HPDE6-E6E7 (cell line): ENCODE measurements around the gene ITLN1.
"Not testable (repeated sequence)": the region's sequence is repeated elsewhere in the genome, so short reads cannot be mapped to it uniquely, and the experiment has no call there.

Source experiments
- DNase-seq: peaks from one replicate; pipeline ENCODE4 v3.0.0; 2011; ENCODE audit warnings: missing footprints; ENCODE audit errors: extremely low spot score

The ITLN1 gene

DNA sequence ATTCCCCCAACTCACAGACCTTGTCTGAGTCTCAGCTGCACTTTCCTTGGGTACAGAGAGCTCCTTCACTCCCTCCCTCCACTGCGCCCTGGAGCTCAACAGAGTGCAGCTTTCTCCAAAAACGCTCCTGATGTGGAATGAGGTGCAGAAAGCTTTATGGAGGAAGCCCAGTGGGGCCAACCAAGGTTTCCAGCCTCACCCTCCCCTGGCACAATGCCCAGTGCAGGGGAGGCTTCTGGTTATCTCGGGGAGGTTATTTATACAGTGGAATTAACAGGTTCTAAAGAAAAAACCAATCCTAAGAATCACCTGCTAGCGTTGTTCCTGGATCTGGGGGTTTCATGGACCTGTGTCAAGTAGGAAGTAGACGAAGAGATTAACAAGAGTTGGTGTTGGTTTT is at the start of gene ITLN1:
Gene ITLN1 (minus strand): TSS at position 139 of the 400 bp plus-strand sequence. CDS start 303 bp downstream, outside the sequence.
- no peak for DNase-seq

GRCh38 chr1:160933305-160933704 is 48.3 kb upstream of the ITLN1 start:
- DNase-seq: not testable (repeated sequence)

GRCh38 chr1:160925652-160926244 is 40.8 kb upstream of the ITLN1 start:
- no peak for DNase-seq

DNA sequence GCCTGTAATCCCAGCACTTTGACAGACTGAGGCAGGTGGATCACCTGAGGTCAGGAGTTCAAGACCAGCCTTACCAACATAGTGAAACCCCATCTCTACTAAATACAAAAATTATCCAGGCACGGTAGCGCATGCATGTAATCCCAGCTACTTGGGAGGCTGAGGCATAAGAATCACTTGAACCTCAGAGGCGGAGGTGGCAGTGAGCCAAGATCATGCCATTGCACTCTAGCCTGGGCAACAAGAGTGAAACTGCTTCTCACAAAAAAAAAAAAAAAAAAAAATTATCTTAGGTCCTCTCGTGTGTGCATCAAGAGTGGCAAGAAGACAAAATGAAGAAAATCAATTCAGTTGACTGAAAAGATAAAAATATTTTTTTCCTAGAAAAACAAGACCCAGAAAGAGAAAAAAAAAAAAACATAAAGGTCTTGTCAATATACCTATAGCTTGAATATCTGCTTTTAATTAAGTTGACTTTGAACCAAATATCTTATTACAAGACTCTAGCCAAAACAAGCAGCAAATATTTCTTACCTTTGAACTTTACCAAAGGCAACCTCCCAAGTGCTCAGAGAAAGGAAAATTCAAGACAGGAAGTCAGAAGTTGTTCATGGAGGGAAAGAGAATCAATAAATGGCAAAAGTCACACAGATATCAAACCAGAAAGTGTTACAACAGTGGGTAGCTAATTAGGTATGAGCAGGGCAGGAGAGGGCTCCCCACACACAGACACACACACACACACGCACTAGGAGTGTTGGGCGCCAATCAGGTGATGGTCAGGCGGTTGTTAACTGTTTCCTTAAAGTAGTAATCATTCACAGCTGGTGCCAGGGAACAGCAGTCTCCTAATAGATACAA is 40.0 kb upstream of the ITLN1 start:
- no peak for DNase-seq

DNA sequence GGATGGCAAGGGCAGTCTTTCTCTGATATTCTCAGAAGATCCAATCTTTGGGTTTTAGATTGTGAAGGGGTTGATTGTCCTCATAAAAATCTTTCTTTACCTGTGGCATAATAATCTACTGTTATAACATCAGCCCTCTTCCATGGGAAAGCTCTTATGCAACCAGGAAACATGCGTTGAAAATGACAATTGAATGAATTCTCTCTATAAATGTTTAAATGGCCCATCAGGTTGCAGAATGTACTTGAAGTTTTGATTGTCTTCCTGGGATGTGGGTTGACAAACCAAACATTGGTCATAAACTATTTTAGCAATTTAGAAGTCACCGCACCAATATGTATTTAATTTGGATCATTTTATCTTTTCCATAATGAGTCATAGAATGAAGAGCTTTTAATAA is 31.7 kb upstream of the ITLN1 start:
- DNase-seq: no peak

DNA sequence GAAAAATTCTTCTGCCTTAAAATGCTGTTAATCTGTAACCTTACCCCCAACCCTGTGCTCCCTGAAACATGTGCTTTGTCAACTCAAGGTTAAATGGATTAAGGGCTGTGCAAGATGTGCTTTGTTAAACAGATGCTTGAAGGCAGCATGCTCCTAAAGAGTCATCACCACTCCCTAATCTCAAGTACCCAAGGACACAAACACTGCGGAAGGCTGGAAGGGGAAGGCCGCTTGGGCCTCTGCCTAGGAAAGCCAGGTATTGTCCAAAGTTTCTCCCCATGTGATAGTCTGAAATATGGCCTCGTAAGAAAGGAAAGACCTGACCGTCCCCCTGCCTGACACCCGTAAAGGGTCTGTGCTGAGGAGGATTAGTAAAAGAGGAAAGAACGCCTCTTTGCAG is 28.2 kb upstream of the ITLN1 start:
- not testable (repeated sequence) for DNase-seq

DNA sequence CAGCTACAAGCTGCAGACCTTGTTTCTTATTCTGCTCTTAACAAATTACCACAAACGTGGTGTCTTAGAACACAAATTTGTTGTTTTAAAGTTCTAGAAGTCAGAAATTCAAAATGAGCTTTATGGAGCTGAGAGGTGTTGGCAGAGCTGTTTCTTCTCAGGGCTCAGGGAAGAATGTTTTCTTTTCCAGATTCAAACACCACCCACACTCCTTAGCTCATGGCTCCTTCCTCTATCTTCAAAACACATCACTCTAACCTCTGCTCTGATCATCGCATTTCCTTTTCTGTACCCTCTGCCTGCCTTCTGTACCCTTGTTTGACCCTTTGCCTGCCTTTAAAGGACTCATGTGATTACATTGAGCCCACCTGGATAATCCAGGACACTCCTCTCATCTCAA is 26.9 kb upstream of the ITLN1 start:
- DNase-seq: no peak

DNA sequence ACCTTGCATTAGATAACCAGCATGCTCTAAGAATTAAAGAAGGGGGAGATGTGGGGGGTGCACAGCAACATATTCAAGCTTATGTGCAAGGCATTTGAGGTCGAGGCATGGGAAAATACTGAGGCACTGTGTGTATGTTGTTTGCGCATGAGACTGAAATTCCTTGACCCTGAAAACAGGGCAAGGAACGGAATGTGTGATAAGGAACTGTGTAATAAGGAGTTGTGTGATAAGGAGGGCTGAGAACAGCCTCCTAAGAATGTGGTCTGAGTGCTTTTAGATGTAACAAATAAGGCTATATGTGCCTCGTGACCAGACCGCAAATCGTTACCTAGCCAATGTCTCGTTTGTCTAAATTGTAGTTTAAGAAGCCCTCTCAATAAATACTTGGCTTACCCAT is 26.5 kb upstream of the ITLN1 start:
- DNase-seq: no peak

GRCh38 chr1:160910170-160910750 is 25.3 kb upstream of the ITLN1 start:
- DNase-seq: no peak

- no peak for DNase-seq
Observed at GRCh38 chr1:160907976-160908375, 23.0 kb upstream of the ITLN1 start.

GRCh38 chr1:160905617-160905989 is 20.6 kb upstream of the ITLN1 start:
- no peak for DNase-seq

DNA sequence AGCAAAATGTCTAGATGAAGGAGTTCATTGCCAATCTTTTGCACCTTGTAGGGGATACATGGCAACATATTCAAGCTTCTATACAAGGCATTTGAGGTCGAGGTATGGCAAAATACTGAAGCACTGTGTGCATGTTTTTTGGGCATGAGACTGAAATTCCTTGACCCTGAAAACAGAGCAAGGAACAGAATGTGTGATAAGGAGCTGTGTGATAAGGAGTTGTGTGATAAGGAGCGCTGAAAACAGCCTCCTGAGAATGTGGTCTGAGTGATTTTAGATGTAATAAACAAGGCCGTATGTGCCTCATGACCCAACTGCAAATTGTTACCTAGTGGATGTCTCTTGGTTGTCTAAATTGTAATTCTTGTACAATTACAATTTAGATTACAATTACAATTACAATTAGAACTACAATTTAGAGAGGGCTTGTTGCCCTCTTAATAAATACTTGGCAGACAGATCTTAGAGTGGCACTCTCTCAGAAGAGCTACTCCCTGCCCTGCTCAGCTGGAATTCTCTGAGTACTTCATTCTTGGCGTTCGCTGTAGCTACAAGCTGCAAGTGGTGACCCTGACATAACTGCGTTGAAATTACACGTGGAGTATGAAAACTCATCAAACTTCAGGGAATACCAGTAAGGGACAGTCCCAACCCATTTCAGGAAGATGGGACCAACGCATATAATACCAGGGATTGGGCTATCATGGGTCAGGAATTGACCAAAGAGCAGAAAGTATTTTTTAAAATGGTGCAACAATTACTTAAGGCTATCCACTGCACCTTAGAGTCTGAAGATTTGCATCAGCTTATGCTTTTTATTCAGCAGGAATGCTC is 20.0 kb upstream of the ITLN1 start:
- DNase-seq: no peak

DNA sequence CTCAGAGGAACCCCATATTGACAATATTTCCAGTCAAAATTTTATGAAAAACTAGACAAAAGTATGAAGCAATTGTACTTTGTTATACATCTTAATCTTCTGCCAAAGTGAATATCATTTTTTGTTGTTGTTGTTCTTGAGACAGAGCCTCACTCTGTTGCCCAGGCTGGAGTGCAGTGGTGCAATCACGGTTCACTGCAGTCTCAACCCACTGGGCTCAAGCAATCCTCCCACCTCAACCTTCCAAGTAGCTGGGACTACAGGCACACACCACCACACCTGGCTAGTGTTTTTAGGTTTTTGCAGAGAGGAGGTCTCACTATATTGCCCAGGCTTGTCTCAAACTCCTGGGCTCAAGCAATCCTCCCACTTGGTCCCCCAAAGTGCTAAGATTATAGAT is 17.3 kb upstream of the ITLN1 start:
- not testable (repeated sequence) for DNase-seq

DNA sequence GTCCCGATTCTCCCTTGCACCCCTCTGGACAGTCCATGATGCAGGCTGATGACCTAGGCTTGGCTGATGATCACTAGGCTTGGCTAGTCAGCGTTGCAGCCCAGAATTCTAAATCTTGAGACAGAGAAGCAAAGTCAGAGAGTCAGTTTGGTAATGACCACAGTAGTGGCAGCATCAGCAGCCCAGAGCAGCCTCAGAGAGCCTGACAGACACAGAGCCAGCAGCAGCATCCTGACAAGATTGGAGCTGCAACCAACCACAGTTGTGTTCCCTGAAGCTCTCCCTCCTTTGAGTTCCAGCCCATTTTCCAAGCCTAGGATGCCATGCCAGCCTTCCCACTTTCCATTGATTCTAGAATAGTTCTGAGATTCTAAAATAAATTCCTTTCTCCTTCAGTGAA is 16.8 kb upstream of the ITLN1 start:
- no peak for DNase-seq

DNA sequence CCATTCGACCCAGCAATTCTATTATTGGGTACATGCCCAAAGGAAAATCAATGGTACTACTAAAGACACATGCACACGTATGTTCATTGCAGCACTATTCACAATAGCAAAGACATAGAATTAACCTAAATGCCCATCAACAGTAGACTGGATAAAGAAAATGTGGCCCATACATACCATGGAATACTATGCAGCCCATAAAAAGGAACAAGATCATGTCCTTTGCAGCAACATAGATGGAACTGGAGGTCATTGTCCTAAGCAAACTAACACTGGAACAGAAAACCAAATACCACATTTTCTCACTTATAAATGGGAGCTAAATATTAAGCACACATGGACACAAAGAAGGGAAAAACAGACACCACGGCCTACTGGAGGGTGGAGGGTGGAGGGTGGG is 15.7 kb upstream of the ITLN1 start:
- DNase-seq: not testable (repeated sequence)

DNA sequence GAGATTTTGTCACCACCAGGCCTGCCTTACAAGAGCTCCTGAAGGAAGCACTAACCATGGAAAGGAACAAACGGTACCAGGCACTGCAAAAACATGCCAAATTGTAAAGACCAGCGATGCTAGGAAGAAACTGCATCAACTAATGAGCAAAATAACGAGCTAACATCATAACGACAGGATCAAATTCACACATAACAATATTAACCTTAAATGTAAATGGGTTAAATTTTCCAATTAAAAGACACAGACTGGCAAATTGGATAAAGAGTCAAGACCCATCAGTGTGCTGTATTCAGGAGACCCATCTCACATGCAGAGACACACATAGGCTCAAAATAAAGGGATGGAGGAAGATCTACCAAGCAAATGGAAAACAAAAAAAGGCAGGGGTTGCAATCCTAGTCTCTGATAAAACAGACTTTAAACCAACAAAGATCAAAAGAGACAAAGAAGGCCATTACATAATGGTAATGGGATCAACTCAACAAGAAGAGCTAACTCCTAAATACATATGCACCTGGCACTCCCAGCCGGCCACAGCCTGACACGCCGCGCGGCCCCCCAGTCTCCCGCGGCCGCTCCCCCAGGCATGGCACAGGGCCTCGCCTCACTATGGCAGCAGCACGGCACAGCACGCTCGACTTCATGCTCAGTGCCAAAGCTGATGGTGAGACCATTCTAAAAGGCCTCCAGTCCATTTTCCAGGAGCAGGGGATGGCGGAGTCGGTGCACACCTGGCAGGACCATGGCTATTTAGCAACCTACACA is 9.6 kb upstream of the ITLN1 start:
- DNase-seq: not testable (repeated sequence)

DNA sequence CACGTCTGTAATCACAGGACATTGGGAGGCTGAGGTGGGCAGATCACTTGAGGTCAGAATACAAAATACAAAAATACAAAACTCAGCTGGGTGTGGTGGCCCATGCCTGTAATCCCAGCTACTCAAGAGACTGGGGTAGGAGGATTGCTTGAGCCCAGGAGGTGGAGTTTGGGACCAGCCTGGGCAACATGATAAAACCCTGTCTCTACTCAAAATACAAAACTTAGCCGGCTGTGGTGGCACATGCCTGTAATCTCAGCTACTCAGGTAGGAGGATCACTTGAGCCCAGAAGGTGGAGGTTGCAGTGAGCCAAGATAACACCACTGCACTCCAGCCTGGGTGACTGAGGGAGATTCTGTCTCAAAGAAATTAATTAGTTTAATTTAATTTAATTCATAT is 6.5 kb upstream of the ITLN1 start:
- DNase-seq: no peak

GRCh38 chr1:160888926-160889325 is 3.9 kb upstream of the ITLN1 start:
- no peak for DNase-seq

DNA sequence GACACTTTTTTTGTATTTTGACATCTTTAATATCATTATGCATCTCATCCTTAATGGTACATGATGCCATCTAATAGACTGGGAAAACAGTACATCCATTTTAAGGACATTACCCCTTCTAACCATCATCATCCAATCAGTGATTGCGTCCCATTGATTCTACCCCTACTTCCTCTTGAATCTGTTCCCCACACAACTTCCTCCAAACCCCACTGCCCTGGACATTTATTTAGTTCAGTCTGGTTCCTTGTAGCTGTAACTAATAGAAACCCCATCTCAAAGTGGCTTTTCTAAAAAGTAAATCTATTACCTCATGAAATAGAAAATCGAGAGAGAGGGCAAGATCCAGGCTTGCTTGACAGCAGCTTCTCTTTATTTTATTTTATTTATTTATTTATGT is 2.1 kb upstream of the ITLN1 start:
- DNase-seq: no peak

DNA sequence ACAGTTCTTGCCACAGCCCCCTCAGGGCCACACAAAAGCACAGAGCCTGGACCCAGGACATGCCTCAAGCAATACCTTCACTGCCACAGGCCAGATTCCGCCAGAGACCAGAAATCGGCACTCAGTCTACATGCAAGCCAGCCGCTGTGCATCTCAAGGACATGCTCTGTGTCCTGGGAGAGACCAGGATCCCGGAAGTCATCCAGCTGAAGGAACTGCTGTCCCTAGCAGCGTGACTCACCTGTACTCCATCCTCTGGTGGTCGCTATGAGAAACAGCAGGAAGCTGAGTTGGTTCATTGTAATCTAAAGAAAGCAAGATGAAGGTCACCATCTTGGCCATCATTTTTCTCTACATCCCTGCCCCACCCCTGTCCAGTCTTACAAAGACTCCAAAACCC is 401 bp downstream of the ITLN1 start:
- DNase-seq: no peak
